HG03108 (cell line): Measurements from ENCODE around the gene ZNF440.
A peak's percentile ranks its signal among the peaks of the same experiment; 100 is the strongest.
"Not testable (repeated sequence)": the region's sequence is repeated elsewhere in the genome, so short reads cannot be mapped to it uniquely, and the experiment has no call there.

Experiments
- ATAC-seq: cut with Tn5 transposase; IDR thresholded peaks from one replicate; pipeline ENCODE4 v1.9.1; 2021; ENCODE audit warnings: moderate library complexity; ENCODE audit not compliant: unreplicated experiment

The ZNF440 gene

GRCh38 chr19:11828957-11829876, 15.1 kb downstream of the ZNF440 start:
- ATAC-seq = not testable (repeated sequence)

- no peak for ATAC-seq
Observed at GRCh38 chr19:11832253-11832912, 18.3 kb downstream of the ZNF440 start.

- ATAC-seq = no peak
Observed at GRCh38 chr19:11833541-11833940, 19.5 kb downstream of the ZNF440 start.

- ATAC-seq = not testable (repeated sequence)
Observed at GRCh38 chr19:11835626-11836066, 21.6 kb downstream of the ZNF440 start.

GRCh38 chr19:11843722-11844121, 29.6 kb downstream of the ZNF440 start:
- no peak for ATAC-seq

- ATAC-seq = not testable (repeated sequence)
Observed at GRCh38 chr19:11847615-11848014, 33.5 kb downstream of the ZNF440 start.

- no peak for ATAC-seq
Observed at GRCh38 chr19:11848200-11848593, 34.1 kb downstream of the ZNF440 start.

- ATAC-seq = peak; percentile 82
Observed at GRCh38 chr19:11848594-11849469, 34.8 kb downstream of the ZNF440 start, which contains the start of gene ZNF439. Gene ZNF439, plus strand, starts transcription at chr19:11848726. Its CDS starts 142 bp downstream, at chr19:11848868.

GRCh38 chr19:11850289-11850688, 36.2 kb downstream of the ZNF440 start:
- not testable (repeated sequence) for ATAC-seq

GRCh38 chr19:11853358-11853757, 39.3 kb downstream of the ZNF440 start:
- no peak for ATAC-seq

- no peak for ATAC-seq
Observed at GRCh38 chr19:11856596-11857250, 42.6 kb downstream of the ZNF440 start.

GRCh38 chr19:11860721-11861120, 46.6 kb downstream of the ZNF440 start:
- ATAC-seq = no peak

GRCh38 chr19:11861301-11861700, 47.2 kb downstream of the ZNF440 start:
- no peak for ATAC-seq

- not testable (repeated sequence) for ATAC-seq
Observed at GRCh38 chr19:11867766-11868165, 53.7 kb downstream of the ZNF440 start.

- no peak for ATAC-seq
Observed at GRCh38 chr19:11868188-11868587, 54.1 kb downstream of the ZNF440 start.

- no peak for ATAC-seq
Observed at GRCh38 chr19:11872624-11873023, 58.6 kb downstream of the ZNF440 start.

GRCh38 chr19:11873762-11874161, 59.7 kb downstream of the ZNF440 start:
- ATAC-seq = no peak

GRCh38 chr19:11879687-11880266, 65.7 kb downstream of the ZNF440 start:
- ATAC-seq = not testable (repeated sequence)

- no peak for ATAC-seq
Observed at GRCh38 chr19:11880598-11880997, 66.5 kb downstream of the ZNF440 start.
